Neural cell (in vitro differentiated cells): ENCODE data around the gene SLIT3. TPM values are rescaled to one million over a fixed set of nuclear protein-coding genes. Genes with fewer than 3 reads are reported as not detected.

Experiments
- H2AFZ ChIP-seq: fragments of 200-600, 300-800 bp; sonication (generic), shearing (Covaris generic); 2 replicates; pipeline ENCODE4 v1.6.0; 2014; ENCODE audit warnings: low read depth, mild to moderate bottlenecking, antibody characterized with exemption, low read length, moderate library complexity
- H3F3A ChIP-seq: fragments of 200-600 bp; shearing (Covaris generic); 2 replicates; pipeline ENCODE4 v1.6.1; 2016; ENCODE audit warnings: mild to moderate bottlenecking, moderate library complexity, mixed read lengths, antibody characterized with exemption, low read length; ENCODE audit not compliant: insufficient read depth, poor library complexity, severe bottlenecking
- H3K27ac ChIP-seq: fragments of 200-600, 300-800 bp; sonication (generic), shearing (Covaris generic); 2 replicates; pipeline ENCODE4 v1.5.1; 2014; ENCODE audit warnings: mild to moderate bottlenecking, low read length, moderate library complexity
- H3K27me3 ChIP-seq: fragments of 300-800, 200-600 bp; sonication (generic), shearing (Covaris generic); 2 replicates; pipeline ENCODE4 v1.6.0; 2014; ENCODE audit warnings: mild to moderate bottlenecking, low read depth, low read length, moderate library complexity; ENCODE audit not compliant: insufficient read depth
- H3K36me3 ChIP-seq: fragments of 300-800, 200-600 bp; sonication (generic), shearing (Covaris generic); 2 replicates; pipeline ENCODE4 v1.5.1; 2014; ENCODE audit warnings: mild to moderate bottlenecking, antibody characterized with exemption, low read length, moderate library complexity; ENCODE audit not compliant: insufficient read depth
- H3K4me2 ChIP-seq: fragments of 300-800, 200-600 bp; sonication (generic), shearing (Covaris generic); 2 replicates; pipeline ENCODE4 v1.6.0; 2014; ENCODE audit warnings: mild to moderate bottlenecking, low read length
- H3K4me3 ChIP-seq: fragments of 300-800, 200-600 bp; sonication (generic), shearing (Covaris generic); 2 replicates; pipeline ENCODE4 v1.5.1; 2014; ENCODE audit warnings: mild to moderate bottlenecking, low read length, moderate library complexity
- H3K79me2 ChIP-seq: fragments of 200-600 bp; shearing (Covaris generic); replicated peaks from 2 replicates; pipeline ENCODE4 v1.6.0; 2014; ENCODE audit warnings: mild to moderate bottlenecking, low read length, moderate library complexity; ENCODE audit not compliant: insufficient read depth
- H3K9ac ChIP-seq: fragments of 300-800, 200-600 bp; sonication (generic), shearing (Covaris generic); 2 replicates; pipeline ENCODE4 v1.6.1; 2016; ENCODE audit warnings: mild to moderate bottlenecking, low read length, mixed read lengths
- H3K9me2 ChIP-seq: fragments of 200-600 bp; shearing (Covaris generic); 2 replicates; pipeline ENCODE4 v1.6.1; 2016; ENCODE audit warnings: mild to moderate bottlenecking, low read length, mixed read lengths; ENCODE audit not compliant: insufficient read depth
- H3K9me3 ChIP-seq: fragments of 200-600, 300-800 bp; sonication (generic), shearing (Covaris generic); 2 replicates; pipeline ENCODE4 v1.6.1; 2016; ENCODE audit warnings: mild to moderate bottlenecking, mixed run types, low read length, moderate library complexity, mixed read lengths
- H4K20me1 ChIP-seq: fragments of 200-600 bp; shearing (Covaris generic); 2 replicates; pipeline ENCODE4 v1.6.1; 2016; ENCODE audit warnings: mild to moderate bottlenecking, mixed run types; ENCODE audit not compliant: insufficient read depth
- EP300 ChIP-seq: fragments of 450-650 bp; conservative IDR thresholded peaks from 2 replicates; pipeline ENCODE4 v1.6.1; 2014; ENCODE audit warnings: antibody characterized with exemption, mild to moderate bottlenecking, moderate library complexity; ENCODE audit not compliant: poor library complexity, severe bottlenecking
- EZH2 ChIP-seq: fragments of 200-600, 300-800 bp; shearing (Covaris generic), sonication (generic); IDR thresholded peaks from 2 replicates; pipeline ENCODE4 v1.6.1; 2014; ENCODE audit warnings: antibody characterized with exemption, low read length, borderline replicate concordance, mild to moderate bottlenecking; ENCODE audit not compliant: insufficient read depth, poor library complexity, severe bottlenecking
- MXI1 ChIP-seq: fragments of 450-650 bp; conservative IDR thresholded peaks from 2 replicates; pipeline ENCODE4 v1.6.1; 2014; ENCODE audit warnings: antibody characterized with exemption, mild to moderate bottlenecking; ENCODE audit not compliant: poor library complexity, severe bottlenecking
- POLR2AphosphoS5 ChIP-seq: IDR thresholded peaks from 2 replicates; pipeline ENCODE4 v1.6.1; 2012
- RAD21 ChIP-seq: fragments of 450-650 bp; conservative IDR thresholded peaks from 2 replicates; pipeline ENCODE4 v1.6.1; 2014; ENCODE audit warnings: antibody characterized with exemption, mild to moderate bottlenecking, moderate library complexity
- REST ChIP-seq: IDR thresholded peaks from 2 replicates; pipeline ENCODE4 v1.6.1; 2012; ENCODE audit warnings: borderline replicate concordance
- SMC3 ChIP-seq: fragments of 450-650 bp; conservative IDR thresholded peaks from 2 replicates; pipeline ENCODE4 v1.6.1; 2014; ENCODE audit warnings: antibody characterized with exemption, mild to moderate bottlenecking, moderate library complexity; ENCODE audit not compliant: poor library complexity
- TAF1 ChIP-seq: IDR thresholded peaks from 2 replicates; pipeline ENCODE4 v1.6.1; 2012; ENCODE audit warnings: low read depth
- polyA plus RNA-seq: library from polyadenylated mRNA; depleted of rRNA; stranded (reverse); fragments of >200 nt; gene quantifications from 2 replicates; pipeline ENCODE4 v1.2.3, GENCODE V29; 2014
- TF ChIP-seq, protein P1 (sequence below): fragments of 450-650 bp; IDR thresholded peaks from 2 replicates; pipeline ENCODE4 v1.5.1; 2014; ENCODE audit warnings: antibody characterized with exemption, mild to moderate bottlenecking, moderate library complexity; ENCODE audit not compliant: poor library complexity, severe bottlenecking

Gene SLIT3
- polyA plus RNA-seq, 1 donor from 2014 or later = 1.2 TPM

- H3K9me2 ChIP-seq = no peaks in the 10 kb centered on the region
- no peak overlapping the region for H3K4me3 ChIP-seq
- no peaks in the 10 kb centered on the region for H3K36me3 ChIP-seq
- H3K27ac ChIP-seq = no peak overlapping the region
- H2AFZ ChIP-seq = no peak overlapping the region
- no peak overlapping the region for H3K4me2 ChIP-seq
- H3F3A ChIP-seq = no peaks in the 10 kb centered on the region
- H3K9ac ChIP-seq = no peak overlapping the region
- no peaks in the 10 kb centered on the region for H3K27me3 ChIP-seq
- H3K79me2 ChIP-seq = no peaks in the 10 kb centered on the region
- H3K9me3 ChIP-seq = no peaks in the 10 kb centered on the region
- TF ChIP-seq MXI1 (no peak), POLR2AphosphoS5 (no peak), SMC3 (no peak), TAF1 (no peak), EP300 (no peak), RAD21 (no peak), REST (no peak), EZH2 (no peak)
- TF ChIP-seq, protein P1, sequence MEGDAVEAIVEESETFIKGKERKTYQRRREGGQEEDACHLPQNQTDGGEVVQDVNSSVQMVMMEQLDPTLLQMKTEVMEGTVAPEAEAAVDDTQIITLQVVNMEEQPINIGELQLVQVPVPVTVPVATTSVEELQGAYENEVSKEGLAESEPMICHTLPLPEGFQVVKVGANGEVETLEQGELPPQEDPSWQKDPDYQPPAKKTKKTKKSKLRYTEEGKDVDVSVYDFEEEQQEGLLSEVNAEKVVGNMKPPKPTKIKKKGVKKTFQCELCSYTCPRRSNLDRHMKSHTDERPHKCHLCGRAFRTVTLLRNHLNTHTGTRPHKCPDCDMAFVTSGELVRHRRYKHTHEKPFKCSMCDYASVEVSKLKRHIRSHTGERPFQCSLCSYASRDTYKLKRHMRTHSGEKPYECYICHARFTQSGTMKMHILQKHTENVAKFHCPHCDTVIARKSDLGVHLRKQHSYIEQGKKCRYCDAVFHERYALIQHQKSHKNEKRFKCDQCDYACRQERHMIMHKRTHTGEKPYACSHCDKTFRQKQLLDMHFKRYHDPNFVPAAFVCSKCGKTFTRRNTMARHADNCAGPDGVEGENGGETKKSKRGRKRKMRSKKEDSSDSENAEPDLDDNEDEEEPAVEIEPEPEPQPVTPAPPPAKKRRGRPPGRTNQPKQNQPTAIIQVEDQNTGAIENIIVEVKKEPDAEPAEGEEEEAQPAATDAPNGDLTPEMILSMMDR = no peak
- no peaks in the 10 kb centered on the region for H4K20me1 ChIP-seq
Measured at GRCh38 chr5:168808051-168808616, 492.8 kb downstream of the SLIT3 start.

DNA sequence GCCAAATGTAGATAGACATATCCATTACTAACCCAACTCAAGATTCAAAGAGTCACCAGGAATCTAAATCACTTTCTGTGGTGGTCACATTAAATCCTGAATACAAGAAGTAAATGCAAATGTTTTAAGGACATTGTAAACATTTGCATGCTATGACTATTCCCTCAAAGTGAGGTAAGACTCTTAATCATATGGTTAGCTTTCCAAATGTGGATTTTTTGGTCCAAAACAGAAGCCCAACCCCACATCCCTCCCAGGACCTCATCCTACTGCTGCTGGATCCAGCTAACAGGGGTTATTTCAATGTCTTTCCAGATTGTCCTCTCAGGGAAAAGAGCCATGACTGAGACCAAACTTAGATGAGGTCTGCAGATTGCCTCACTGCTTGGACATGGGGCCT lies 493.7 kb downstream of the SLIT3 start:
- Histone ChIP-seq H3K27ac (no peak overlapping the region), H2AFZ (no peak overlapping the region), H3K9me3 (no peaks in the 10 kb centered on the region), H4K20me1 (no peaks in the 10 kb centered on the region), H3K79me2 (no peaks in the 10 kb centered on the region), H3K4me2 (no peak overlapping the region), H3K9me2 (no peaks in the 10 kb centered on the region), H3K36me3 (no peaks in the 10 kb centered on the region), H3K4me3 (no peak overlapping the region), H3K27me3 (no peaks in the 10 kb centered on the region), H3K9ac (no peak overlapping the region), H3F3A (no peaks in the 10 kb centered on the region)
- TF ChIP-seq, protein P1 = no peak
- TF ChIP-seq RAD21 (no peak), SMC3 (no peak), MXI1 (no peak), EZH2 (no peak), TAF1 (no peak)
